Ramos (cell line): Measurements from ENCODE around the gene TPRKB.
"Not testable (repeated sequence)": the region's sequence is repeated elsewhere in the genome, so short reads cannot be mapped to it uniquely, and the experiment has no call there.

Experiments
- in situ Hi-C: fragments of 300-500 bp; cut with MboI; formaldehyde crosslinking; loops from one replicate; pipeline ENCODE4 v1.14.3; 2022; ENCODE audit warnings: low sequenced_read_pairs; ENCODE audit not compliant: unreplicated experiment

TPRKB gene

GRCh38 chr2:73701968-73702665 lies 35.0 kb downstream of the TPRKB start:
- in situ Hi-C loops: no loop called here

- in situ Hi-C loops: not testable (repeated sequence)
Measured at GRCh38 chr2:73701448-73701765, 35.7 kb downstream of the TPRKB start.

GRCh38 chr2:73700661-73701447 lies 36.3 kb downstream of the TPRKB start:
- in situ Hi-C loops: no loop called here

GRCh38 chr2:73700131-73700611 lies 37.0 kb downstream of the TPRKB start:
- in situ Hi-C loops: no loop called here

- in situ Hi-C loops: no loop called here
Measured at GRCh38 chr2:73699437-73699836, 37.7 kb downstream of the TPRKB start.

- in situ Hi-C loops: no loop called here
Measured at GRCh38 chr2:73698101-73698500, 39.0 kb downstream of the TPRKB start.

- in situ Hi-C loops: no loop called here
Measured at GRCh38 chr2:73697606-73698005, 39.5 kb downstream of the TPRKB start.

- in situ Hi-C loops: not testable (repeated sequence)
Measured at GRCh38 chr2:73696985-73697384, 40.2 kb downstream of the TPRKB start.

GRCh38 chr2:73696521-73696920 lies 40.6 kb downstream of the TPRKB start:
- in situ Hi-C loops: not testable (repeated sequence)

GRCh38 chr2:73690372-73691088 lies 46.6 kb downstream of the TPRKB start:
- in situ Hi-C loops: loop anchor here (5.0 kb wide), 1 partner anchor 68 kb away; no protein-coding TSS in a partner anchor

- in situ Hi-C loops: not testable (repeated sequence)
Measured at GRCh38 chr2:73688494-73688893, 48.7 kb downstream of the TPRKB start.

- in situ Hi-C loops: no loop called here
Measured at GRCh38 chr2:73685764-73686438, 51.2 kb downstream of the TPRKB start.

- in situ Hi-C loops: not testable (repeated sequence)
Measured at GRCh38 chr2:73684905-73685304, 52.2 kb downstream of the TPRKB start.

GRCh38 chr2:73684325-73684724 lies 52.8 kb downstream of the TPRKB start:
- in situ Hi-C loops: not testable (repeated sequence)

- in situ Hi-C loops: not testable (repeated sequence)
Measured at GRCh38 chr2:73679951-73680571, 57.1 kb downstream of the TPRKB start.
